ENCODE measurements around the gene DALRD3. TPM values are rescaled to one million over a fixed set of nuclear protein-coding genes. Genes with fewer than 3 reads are reported as not detected.

Gene DALRD3
- total RNA-seq, 1 donor from 2014 or later = 32.9 TPM

- Histone ChIP-seq H3K4me2 (no peak overlapping the region), H3K9ac (no peak overlapping the region), H3K79me2 (ENCODE audit: low read depth) (no peaks in the 10 kb centered on the region), H2AFZ (replicated peaks) (no peak overlapping the region), H3K36me3 (no peaks in the 10 kb centered on the region), H3K9me3 (ENCODE audit: low read depth) (no peaks in the 10 kb centered on the region), H3K27me3 (no peaks in the 10 kb centered on the region), H3K4me3 (no peak overlapping the region), H3K27ac (no peak overlapping the region), H3K4me1 (no peaks in the 10 kb centered on the region), H4K20me1 (ENCODE audit: low read depth) (no peaks in the 10 kb centered on the region), H3F3A (ENCODE audit: low read depth) (no peaks in the 10 kb centered on the region)
- no peaks in the 10 kb centered on the region for H3K27me3 Mint-ChIP-seq (ENCODE audit: insufficient read depth, low read depth)
- H3K27ac Mint-ChIP-seq = no peak overlapping the region
- no peak for DNase-seq (ENCODE audit: low spot score)
- no peaks in the 10 kb centered on the region for H3K9me3 Mint-ChIP-seq
- H3K4me3 Mint-ChIP-seq = no peak overlapping the region
- no peaks in the 10 kb centered on the region for H3K4me1 Mint-ChIP-seq
- TF ChIP-seq EZH2 (IDR thresholded peaks at IDR 0.05) (no peak), CTCF (IDR thresholded peaks at IDR 0.05) (no peak), EZH2phosphoT487 (IDR thresholded peaks at IDR 0.05) (no peak)
- peaks cover 30% of the 10 kb centered on the region for H3K36me3 Mint-ChIP-seq
These were observed 51.5 kb downstream of the DALRD3 start for GRCh38 chr3:48966876-48967361.

- H4K20me1 ChIP-seq (ENCODE audit: low read depth) = no peaks in the 10 kb centered on the region
- no peak overlapping the region for H3K4me3 ChIP-seq
- H3K27me3 Mint-ChIP-seq (ENCODE audit: insufficient read depth, low read depth) = no peaks in the 10 kb centered on the region
- no peak overlapping the region for H3K27ac Mint-ChIP-seq
- H3K36me3 Mint-ChIP-seq = peaks cover 24% of the 10 kb centered on the region
- TF ChIP-seq EZH2phosphoT487 (IDR thresholded peaks at IDR 0.05) = no peak
- no peak for TF ChIP-seq EZH2 (IDR thresholded peaks at IDR 0.05)
- TF ChIP-seq CTCF (IDR thresholded peaks at IDR 0.05) = no peak
- no peaks in the 10 kb centered on the region for H3K27me3 ChIP-seq
- H3K36me3 ChIP-seq = no peaks in the 10 kb centered on the region
- H3K27ac ChIP-seq = no peak overlapping the region
- no peak overlapping the region for H2AFZ ChIP-seq (replicated peaks)
- DNase-seq (ENCODE audit: low spot score) = no peak
- H3K4me3 Mint-ChIP-seq = no peak overlapping the region
- H3K4me1 ChIP-seq = no peaks in the 10 kb centered on the region
- no peak overlapping the region for H3K9ac ChIP-seq
- no peaks in the 10 kb centered on the region for H3F3A ChIP-seq (ENCODE audit: low read depth)
- no peaks in the 10 kb centered on the region for H3K79me2 ChIP-seq (ENCODE audit: low read depth)
- no peaks in the 10 kb centered on the region for H3K4me1 Mint-ChIP-seq
- no peak overlapping the region for H3K4me2 ChIP-seq
- H3K9me3 ChIP-seq (ENCODE audit: low read depth) = no peaks in the 10 kb centered on the region
- H3K9me3 Mint-ChIP-seq = no peaks in the 10 kb centered on the region
These were observed 52.0 kb downstream of the DALRD3 start for GRCh38 chr3:48966367-48966766.

MicroRNAs encoded within 50 kb of the gene (microRNA counts, 767-probe panel; counts per million panel counts)
- 11,672 counts per million, percentile 98 among the panel's probes with 10 or more counts for microRNA hsa-miR-191-5p
- 460 counts per million, percentile 90 among the panel's probes with 10 or more counts for microRNA hsa-miR-425-5p

Small RNA genes lying within 50 kb of the gene (microRNA-seq; reads per million reads assigned to microRNA genes)
- gene MIR191 = 3,381 reads per million, percentile 97 among the genes with 10 or more reads in this experiment
- gene MIR425 = 897 reads per million, percentile 93 among the genes with 10 or more reads in this experiment

Small RNA genes lying within 50 kb of the gene (small RNA-seq; reads per million reads assigned to genes)
- gene MIR191 (1,389 reads per million, percentile 99 among the genes with 10 or more reads in this experiment), gene MIR425 (11.5 reads per million, percentile 96 among the genes with 10 or more reads in this experiment)

Other genes with a start within 250 kb of the DALRD3 start
- 21.6 and 25.0 TPM in 2 replicates for gene PRKAR2A, start 170.7 kb downstream of the DALRD3 start, total RNA-seq (ENCODE audit: low replicate concordance)
- gene SLC25A20, start 119.7 kb downstream of the DALRD3 start, total RNA-seq (ENCODE audit: low replicate concordance) = 4.3 and 12.5 TPM in 2 replicates
- gene ARIH2, start 99.7 kb downstream of the DALRD3 start, total RNA-seq (ENCODE audit: low replicate concordance) = 81.6 and 101 TPM in 2 replicates
- 15.3 and 34.6 TPM in 2 replicates for gene P4HTM, start 28.3 kb downstream of the DALRD3 start, total RNA-seq (ENCODE audit: low replicate concordance)
- gene WDR6, start 11.2 kb downstream of the DALRD3 start, total RNA-seq (ENCODE audit: low replicate concordance) = 131 and 215 TPM in 2 replicates
- 26.2 and 36.8 TPM in 2 replicates for gene NDUFAF3, start 3.5 kb upstream of the DALRD3 start, total RNA-seq (ENCODE audit: low replicate concordance)
- 271 and 313 TPM in 2 replicates for gene IMPDH2, start 10.8 kb upstream of the DALRD3 start, total RNA-seq (ENCODE audit: low replicate concordance)
- gene QRICH1, start 75.5 kb upstream of the DALRD3 start, total RNA-seq (ENCODE audit: low replicate concordance) = 167 and 208 TPM in 2 replicates
- gene QARS1, start 86.2 kb upstream of the DALRD3 start, total RNA-seq (ENCODE audit: low replicate concordance) = 240 and 347 TPM in 2 replicates
- 36.0 and 60.6 TPM in 2 replicates for gene USP19, start 102.2 kb upstream of the DALRD3 start, total RNA-seq (ENCODE audit: low replicate concordance)
- gene LAMB2, start 114.5 kb upstream of the DALRD3 start, total RNA-seq (ENCODE audit: low replicate concordance) = 75.4 and 137 TPM in 2 replicates
- gene CCDC71, start 147.8 kb upstream of the DALRD3 start, total RNA-seq (ENCODE audit: low replicate concordance) = 18.8 and 41.9 TPM in 2 replicates
- 14.8 and 45.1 TPM in 2 replicates for gene KLHDC8B, start 153.0 kb upstream of the DALRD3 start, total RNA-seq (ENCODE audit: low replicate concordance)